Erythroblast (primary cell): ENCODE results near the gene MAB21L2.
"Not testable (repeated sequence)": the region's sequence is repeated elsewhere in the genome, so short reads cannot be mapped to it uniquely, and the experiment has no call there.

Experiments used
- GATA1 ChIP-seq: IDR thresholded peaks from 2 replicates; pipeline ENCODE4 v1.6.1; 2011; ENCODE audit warnings: low read depth, mild to moderate bottlenecking, control low read depth, low read length, moderate library complexity
- POLR2A ChIP-seq: IDR thresholded peaks from 2 replicates; pipeline ENCODE4 v1.6.1; 2011; ENCODE audit warnings: mild to moderate bottlenecking, low read length

DNA sequence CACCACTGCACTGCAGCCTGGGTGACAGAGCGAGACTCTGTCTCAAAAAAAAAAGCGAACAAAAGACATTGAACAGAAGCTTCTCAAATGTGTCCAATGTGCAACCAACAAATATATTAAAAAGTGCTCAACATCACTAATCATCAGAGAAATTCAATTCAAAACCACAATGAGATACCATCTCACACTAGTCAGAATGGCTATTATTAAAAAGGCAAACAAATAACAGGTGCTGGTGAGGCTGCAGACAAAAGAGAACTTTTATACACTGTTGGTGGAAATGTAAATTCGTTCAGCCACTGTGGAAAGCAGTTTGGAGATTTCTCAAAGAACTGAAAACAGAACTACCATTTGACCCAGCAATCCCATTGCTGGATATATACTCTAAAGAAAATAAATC, 44.0 kb upstream of the MAB21L2 start:
- TF ChIP-seq POLR2A, GATA1: not testable (repeated sequence)
